ENCODE measurements around the gene NECAB3. TPM values are rescaled to one million over a fixed set of nuclear protein-coding genes. Genes with fewer than 3 reads are reported as not detected.

Gene NECAB3
- total RNA-seq, 6 experiments from 2014 or later: 13.2 to 21.9 (median 19.2) TPM

DNA sequence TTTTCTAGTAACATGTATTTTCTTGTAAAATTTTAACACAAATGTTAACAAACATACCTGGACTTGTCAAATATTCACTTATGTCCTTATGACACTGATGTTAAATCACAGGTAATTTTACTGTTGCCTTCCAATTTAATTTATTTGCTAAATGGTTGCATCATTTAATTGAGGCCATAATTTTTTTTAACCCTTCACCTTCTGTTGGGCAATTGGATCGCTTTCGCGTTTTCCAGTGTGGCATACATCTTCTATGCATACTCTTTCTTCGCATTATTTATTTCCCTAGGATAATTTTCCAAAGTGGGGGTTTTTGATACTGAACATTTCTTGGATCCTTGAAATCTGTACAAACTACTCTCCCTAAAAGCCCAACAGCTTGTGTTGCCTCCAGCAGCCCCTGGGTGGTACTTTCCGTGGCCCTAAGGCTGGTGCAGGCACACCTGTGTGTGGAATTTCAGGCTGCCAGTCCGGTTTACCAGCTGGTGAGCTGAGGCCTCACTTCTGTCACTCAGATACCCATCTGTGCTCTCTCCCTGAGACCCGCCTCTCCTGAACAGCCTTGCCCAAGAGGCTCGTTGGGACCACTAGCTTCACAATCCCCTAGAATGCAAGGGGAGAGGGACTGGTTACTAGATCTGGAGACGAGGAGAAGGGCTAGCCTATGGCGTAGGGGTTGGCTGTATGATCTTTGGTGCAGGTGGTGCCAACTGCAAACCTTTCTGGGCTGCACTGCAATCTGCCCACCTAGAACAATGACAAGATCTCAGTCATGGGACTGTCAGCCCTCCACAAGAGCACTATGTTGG is 23.3 kb downstream of the NECAB3 start:
- DNase-seq (no peak), ATAC-seq (no peak)
- no peaks in the 10 kb centered on the region for H3K9me3 ChIP-seq
- no peak for TF ChIP-seq POLR2A (IDR thresholded peaks at IDR 0.05)
- no peak for TF ChIP-seq CTCF (IDR thresholded peaks at IDR 0.05)
- no peaks in the 10 kb centered on the region for H3K27me3 ChIP-seq
- no peak overlapping the region for H3K27ac ChIP-seq
- H3K4me3 ChIP-seq: no peak overlapping the region
- 75% methylated on average over 9 of the region's 10 CpGs for WGBS (ENCODE audit: insufficient coverage, low coverage, low lambda C conversion rate, missing lambda C conversion rate)
- intact Hi-C loops (cut with DNase I): loop anchor here in 1 of 2 donors (10.0 kb wide), 1 partner anchor 186 kb away; no protein-coding TSS in a partner anchor
- peaks cover 0 to 30% (median 8%) of the 10 kb centered on the region in 4 donors for H3K4me1 ChIP-seq
- H3K36me3 ChIP-seq: no peaks in the 10 kb centered on the region

- Histone ChIP-seq H3K4me1 (peaks cover 0 to 36% (median 8%) of the 10 kb centered on the region in 4 donors), H3K4me3 (no peak overlapping the region), H3K27me3 (no peaks in the 10 kb centered on the region), H3K27ac (no peak overlapping the region), H3K9me3 (no peaks in the 10 kb centered on the region), H3K36me3 (peaks cover 0 to under 1% (median 0%) of the 10 kb centered on the region in 4 donors)
- ATAC-seq (no peak), DNase-seq (no peak)
- 81% methylated on average over 5 of the region's 11 CpGs for WGBS (ENCODE audit: insufficient coverage, low coverage, low lambda C conversion rate, missing lambda C conversion rate)
- intact Hi-C loops (cut with DNase I): loop anchor here in 1 of 2 donors (10.0 kb wide), 1 partner anchor 185 kb away; no protein-coding TSS in a partner anchor
- TF ChIP-seq POLR2A (IDR thresholded peaks at IDR 0.05) (no peak), CTCF (IDR thresholded peaks at IDR 0.05) (no peak)
Measured at GRCh38 chr20:33650111-33650752, 24.0 kb downstream of the NECAB3 start.

DNA sequence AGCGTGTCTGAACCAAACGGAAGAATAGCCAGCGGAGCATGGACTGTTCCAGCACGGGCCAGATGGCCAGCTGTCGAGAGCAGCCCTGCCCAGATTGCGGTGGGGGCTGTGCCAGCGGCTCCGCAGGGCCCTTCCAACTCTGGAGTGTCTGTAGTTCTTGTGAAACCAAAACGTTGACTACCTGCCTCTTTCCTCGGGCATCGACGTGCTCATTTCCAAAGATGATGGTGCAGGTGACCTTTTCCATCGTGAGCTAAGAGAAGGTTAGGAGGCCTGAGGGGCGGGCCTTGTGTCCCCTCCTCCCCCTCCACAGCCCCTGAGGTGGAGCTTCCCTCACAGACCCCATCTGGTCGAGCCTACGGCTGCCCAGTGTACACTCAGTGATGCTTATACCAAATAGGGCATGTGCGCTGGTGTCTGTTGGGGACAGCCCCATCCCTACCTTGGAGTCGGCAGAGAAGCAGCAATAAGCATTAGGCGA is 25.0 kb downstream of the NECAB3 start:
- H3K27ac ChIP-seq: no peak overlapping the region
- H3K4me1 ChIP-seq: peaks cover 0 to 43% (median 8%) of the 10 kb centered on the region in 4 donors
- no peak for ATAC-seq
- DNase-seq: no peak
- intact Hi-C loops (cut with DNase I): no loop called here
- H3K36me3 ChIP-seq: peaks cover 0 to 10% (median under 1%) of the 10 kb centered on the region in 4 donors
- WGBS (ENCODE audit: insufficient coverage, low coverage, low lambda C conversion rate, missing lambda C conversion rate): 82% methylated on average over 9 of the region's 19 CpGs
- TF ChIP-seq POLR2A (IDR thresholded peaks at IDR 0.05) (no peak), CTCF (IDR thresholded peaks at IDR 0.05) (no peak)
- no peak overlapping the region for H3K4me3 ChIP-seq
- no peaks in the 10 kb centered on the region for H3K9me3 ChIP-seq
- H3K27me3 ChIP-seq: no peaks in the 10 kb centered on the region

DNA sequence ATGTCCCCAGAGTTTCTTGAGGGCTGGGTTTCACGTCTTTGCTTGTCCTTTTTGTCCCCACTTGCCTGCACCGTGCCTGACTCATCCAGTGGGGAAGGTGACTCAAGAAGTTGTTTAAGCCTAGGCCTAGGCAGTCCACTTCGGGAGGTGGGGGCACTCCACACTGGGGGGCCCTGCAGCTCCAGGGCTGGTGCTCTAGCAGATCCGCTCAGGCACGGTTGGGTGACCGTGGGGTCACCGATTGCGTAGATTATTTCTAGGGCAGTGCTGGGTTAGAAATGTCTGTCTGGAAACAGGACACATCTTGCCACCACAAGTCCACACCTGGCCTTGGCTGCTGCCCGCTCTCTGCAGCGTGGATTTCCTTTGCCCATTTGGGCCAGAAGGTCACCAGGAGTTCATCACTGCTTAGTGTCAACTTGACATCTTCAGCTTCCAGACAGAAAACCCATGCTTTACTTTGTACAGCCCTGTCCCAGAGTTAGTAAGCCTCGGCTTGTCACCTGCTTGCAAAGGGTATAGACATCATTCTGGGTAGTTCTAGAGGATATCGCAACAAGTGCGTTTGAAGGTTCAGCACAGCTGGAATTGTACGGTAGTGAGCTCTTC is 25.7 kb downstream of the NECAB3 start:
- no peaks in the 10 kb centered on the region for H3K27me3 ChIP-seq
- peaks cover 0 to 42% (median 8%) of the 10 kb centered on the region in 4 donors for H3K4me1 ChIP-seq
- no peaks in the 10 kb centered on the region for H3K9me3 ChIP-seq
- intact Hi-C loops (cut with DNase I): no loop called here
- DNase-seq (no peak), ATAC-seq (no peak)
- TF ChIP-seq POLR2A (IDR thresholded peaks at IDR 0.05) (no peak), CTCF (IDR thresholded peaks at IDR 0.05) (no peak)
- WGBS (ENCODE audit: insufficient coverage, low coverage, low lambda C conversion rate, missing lambda C conversion rate): 89% methylated on average over 6 of the region's 14 CpGs
- peak overlapping the region in 1 of 3 donors; percentile 65 for H3K27ac ChIP-seq
- H3K36me3 ChIP-seq: peaks cover 0 to 14% (median under 1%) of the 10 kb centered on the region in 4 donors
- no peak overlapping the region for H3K4me3 ChIP-seq

Measured in right lobe of liver (tissue), 6 donors.